K562 (cell line): ENCODE data around the gene ULBP2. TPM values are rescaled to one million over a fixed set of nuclear protein-coding genes. Genes with fewer than 3 reads are reported as not detected.

Experiments used
- ATAC-seq: fragments of 200-7000 bp; cut with Tn5 transposase; 3 replicates; pipeline ENCODE4 v1.9.1; 2020; ENCODE audit warnings: moderate library complexity
- BruUV-seq: library from RNA; stranded (reverse); fragments of 400-500 nt; replicated peaks from 2 replicates; lab custom pipeline; 2021; lab: Mats Ljungman, UMichigan
- CTCF ChIA-PET: fragments of 300-600 bp; formaldehyde crosslinking; extraction: SDS; loops from one replicate; lab custom pipeline; 2021; ENCODE audit warnings: low intra/inter-chr PET ratio; lab: Yijun Ruan, JAX
- POLR2A ChIA-PET: fragments of 300-600, 350-650 bp; sonication (Branson Sonifier 250); formaldehyde crosslinking; extraction: SDS; loops from one replicate; lab custom pipeline; 2021; ENCODE audit warnings: antibody characterized with exemption, inconsistent platforms; lab: Yijun Ruan, JAX
- DNase-seq, 4 experiments: peaks; one replicate each; pipeline versions ENCODE4 v3.0.0 to v3.0.0-alpha.2; 2011 to 2018; ENCODE audit warnings: low spot score in 3 of 4, mixed read lengths in 3 of 4; ENCODE audit errors: extremely low read depth in 1 of 4
- FAIRE-seq: peaks from 2 replicates; lab custom pipeline; 2011; peaks lifted over from hg19 to GRCh38; lab: Jason Lieb, UNC
- H2AFZ ChIP-seq: 2 replicates; pipeline ENCODE4 v1.6.0; 2011; ENCODE audit warnings: low read depth, low read length, control low read depth, inconsistent platforms
- H3K27ac ChIP-seq: fragments of 200-600 bp; 3 replicates; pipeline ENCODE4 v1.8.0; 2011; ENCODE audit warnings: low read depth, mild to moderate bottlenecking, control low read depth, inconsistent platforms, low read length, moderate library complexity, mixed read lengths; ENCODE audit errors: extremely low read depth
- H3K27me3 ChIP-seq, 2 experiments: fragments of 300-600 bp in 1 of 2; 2 replicates in 1 of 2; 3 replicates in 1 of 2; pipeline versions ENCODE4 v1.6.0 to v1.8.0; 2011; ENCODE audit warnings: inconsistent platforms in 2 of 2, low read length in 2 of 2, mild to moderate bottlenecking in 1 of 2, mixed read lengths in 1 of 2, moderate library complexity in 1 of 2; ENCODE audit not compliant: control insufficient read depth in 2 of 2, insufficient read depth in 2 of 2
- H3K36me3 ChIP-seq: fragments of 300-600 bp; 3 replicates; pipeline ENCODE4 v1.8.0; 2011; ENCODE audit warnings: mild to moderate bottlenecking, low read length, inconsistent platforms; ENCODE audit not compliant: control insufficient read depth, insufficient read depth
- H3K4me1 ChIP-seq, 2 experiments: fragments of 200-600 bp in 1 of 2; replicated peaks in 1 of 2; 2 replicates in 1 of 2; 3 replicates in 1 of 2; pipeline versions ENCODE4 v1.5.1 to v1.8.0; 2011; ENCODE audit warnings: inconsistent platforms in 2 of 2, low read length in 2 of 2, mild to moderate bottlenecking in 1 of 2, mixed read lengths in 1 of 2, moderate library complexity in 1 of 2; ENCODE audit not compliant: control insufficient read depth in 2 of 2, insufficient read depth in 2 of 2
- H3K4me2 ChIP-seq: 2 replicates; pipeline ENCODE4 v1.6.1; 2011; ENCODE audit warnings: low read length, control low read depth, inconsistent platforms, mixed read lengths; ENCODE audit not compliant: insufficient read depth
- H3K4me3 ChIP-seq: fragments of 200-600 bp; sonication (generic), shearing (Covaris generic); 2 replicates; pipeline ENCODE4 v1.5.1; 2016; ENCODE audit warnings: control low read depth, inconsistent platforms
- H3K79me2 ChIP-seq: fragments of 200-600 bp; 3 replicates; pipeline ENCODE4 v1.8.0; 2011; ENCODE audit warnings: low read length, inconsistent platforms; ENCODE audit not compliant: control insufficient read depth, insufficient read depth
- H3K9ac ChIP-seq, 2 experiments: 2 replicates each; pipeline versions ENCODE4 v1.6.0 to v1.6.1; 2011; ENCODE audit warnings: low read depth in 2 of 2, low read length in 2 of 2, control low read depth in 1 of 2, inconsistent platforms in 1 of 2, mild to moderate bottlenecking in 1 of 2, mixed read lengths in 1 of 2; ENCODE audit not compliant: insufficient read depth in 1 of 2
- H3K9me1 ChIP-seq: one replicate; pipeline ENCODE4 v1.6.0; 2011; ENCODE audit warnings: inconsistent platforms, mild to moderate bottlenecking, low read length, moderate library complexity; ENCODE audit not compliant: control insufficient read depth, insufficient read depth
- H3K9me3 ChIP-seq: replicated peaks from 2 replicates; pipeline ENCODE4 v1.5.1; 2011; ENCODE audit warnings: low read depth, low read length, inconsistent platforms; ENCODE audit not compliant: control insufficient read depth, insufficient read depth
- H4K20me1 ChIP-seq: replicated peaks from 2 replicates; pipeline ENCODE4 v1.6.1; 2011; ENCODE audit warnings: low read length, inconsistent platforms, mixed read lengths; ENCODE audit not compliant: control insufficient read depth, insufficient read depth
- CBX8 ChIP-seq: fragments of 200-600 bp; sonication (generic); IDR thresholded peaks from 2 replicates; pipeline ENCODE4 v1.6.1; 2012; ENCODE audit warnings: borderline replicate concordance, mixed run types, low read depth, mild to moderate bottlenecking, moderate library complexity, mixed read lengths, low read length, control low read depth, inconsistent platforms; ENCODE audit not compliant: poor library complexity, severe bottlenecking; ENCODE audit errors: extremely low read depth
- ID3 ChIP-seq, 2 experiments: fragments of 250-450 bp in 1 of 2; fragments of 450-650 bp in 1 of 2; sonication (Bioruptor Pico) in 1 of 2; IDR thresholded peaks; 2 replicates each; pipeline versions ENCODE4 v1.6.1 to v1.8.0; 2016 to 2021; ENCODE audit warnings: mild to moderate bottlenecking in 2 of 2, moderate library complexity in 2 of 2, missing compliant biosample characterization in 1 of 2, missing genetic modification characterization in 1 of 2
- ZNF511 ChIP-seq: sonication (generic); formaldehyde crosslinking; IDR thresholded peaks from 2 replicates; pipeline ENCODE4 v1.8.0; 2022; ENCODE audit warnings: mild to moderate bottlenecking, missing genetic modification reagents
- WGBS: fragments of 100-300 bp; shearing (Covaris generic); methylation state at CpG from one replicate; pipeline ENCODE4 v1.1.6; 2016; ENCODE audit warnings: low coverage, mixed read lengths; ENCODE audit not compliant: insufficient coverage; ENCODE audit errors: missing lambda C conversion rate; 5-methylcytosine and 5-hydroxymethylcytosine counted together
- in situ Hi-C: fragments of 300-500 bp; cut with MboI; formaldehyde crosslinking; loops from 4 replicates; pipeline ENCODE4 v1.15.0; 2018; ENCODE audit warnings: inconsistent platforms, mixed read lengths
- intact Hi-C: fragments of 100-400 bp; cut with micrococcal nuclease; formaldehyde crosslinking; loops from 2 replicates; pipeline ENCODE4 v1.14.2; 2022
- polyA plus RNA-seq, 8 experiments: library from polyadenylated mRNA; depleted of rRNA in 4 of 8; stranded (reverse) in 5 of 8; unstranded in 3 of 8; fragments of >200 nt; fragmentation: Nextera tagmentation in 2 of 8; fragmentation: Illumina TruSeq in 1 of 8; extraction: Ambion mirVana in 2 of 8; extraction: Trizol in 1 of 8; gene quantifications; 2 replicates each; pipeline versions ENCODE4 v1.2.1 to v1.2.3, GENCODE V29; 2011 to 2014; ENCODE audit warnings: inconsistent platforms in 1 of 8, missing spikeins in 1 of 8
- total RNA-seq, 7 experiments: library from RNA; depleted of rRNA in 6 of 7; stranded (reverse); fragments of >200 nt in 6 of 7; fragmentation: Illumina TruSeq in 2 of 7; extraction: Trizol in 2 of 7; gene quantifications; 2 replicates each; pipeline versions ENCODE4 v1.2.1 to v1.2.3, GENCODE V29; 2011 to 2021; ENCODE audit warnings: low replicate concordance in 1 of 7

Gene ULBP2
- total and polyA plus RNA-seq, 9 of the 15 experiments (the other 6 are each of a cell fraction or from before 2014, with no cell fraction given): 0.50 to 5.3 (median 1.2) TPM

- TF ChIP-seq ZNF511 (CRISPR knock-in tag) (no peak), ID3 (CRISPR knock-in tag; IDR thresholded peaks at IDR 0.05) (no peak), ID3 (tag; IDR thresholded peaks at IDR 0.05) (no peak), CBX8 (peak; percentile 44)
- Histone ChIP-seq H3K27ac (no peak overlapping the region), H3K9me3 (no peaks in the 10 kb centered on the region), H3K27me3 (peaks cover 14 to 65% of the 10 kb centered on the region in 2 experiments; a peak in 4 of 5 replicates), H3K79me2 (no peaks in the 10 kb centered on the region), H3K9ac (no peak overlapping the region), H3K4me3 (no peak overlapping the region), H2AFZ (no peak overlapping the region), H3K4me1 (peaks cover 0 to 26% of the 10 kb centered on the region in 2 experiments; a peak in 2 of 5 replicates), H3K4me2 (no peak overlapping the region), H4K20me1 (no peaks in the 10 kb centered on the region), H3K36me3 (no peaks in the 10 kb centered on the region), H3K9me1 (no peaks in the 10 kb centered on the region)
- 5% methylated on average over 5 of the region's 5 CpGs for WGBS
- ATAC-seq: no peak
- POLR2A ChIA-PET: no interaction called here
- CTCF ChIA-PET: no interaction called here
- in situ Hi-C loops (loop anchor here (5.0 kb wide), 1 partner anchor 68 kb away; no protein-coding TSS in a partner anchor), intact Hi-C loops (loop anchor here (10.0 kb wide), 1 partner anchor 335 kb away; no protein-coding TSS in a partner anchor)
- no peak for FAIRE-seq
- no TSS peak for BruUV-seq
- DNase-seq: no peak
Observed at GRCh38 chr6:149939356-149939648, 2.5 kb upstream of the ULBP2 start.
